Measurements from ENCODE around the gene CYP4B1.

DNA sequence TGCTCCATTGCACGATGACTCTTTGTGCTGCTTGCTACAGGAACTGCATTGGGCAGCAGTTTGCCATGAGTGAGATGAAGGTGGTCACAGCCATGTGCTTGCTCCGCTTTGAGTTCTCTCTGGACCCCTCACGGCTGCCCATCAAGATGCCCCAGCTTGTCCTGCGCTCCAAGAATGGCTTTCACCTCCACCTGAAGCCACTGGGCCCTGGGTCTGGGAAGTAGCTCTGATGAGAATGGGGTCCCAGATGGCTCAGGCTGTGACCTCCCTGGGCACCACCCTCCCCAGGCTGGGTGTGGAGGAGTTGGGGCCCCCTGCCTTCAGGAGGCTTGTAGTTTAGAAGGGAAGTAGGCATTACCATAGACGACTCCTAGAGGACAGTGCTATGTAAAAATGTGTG is 19.7 kb downstream of the CYP4B1 start:
- no peak for TF ChIP-seq EZH2 (IDR thresholded peaks at IDR 0.05)
- TF ChIP-seq POLR2AphosphoS5 (IDR thresholded peaks at IDR 0.05; ENCODE audit: borderline replicate concordance, low read depth, low read length) = no peak
- TF ChIP-seq FOXP2 (optimal IDR thresholded peaks at IDR 0.05; ENCODE audit: control extremely low read depth, extremely low read length, insufficient read depth) = no peak

All from SK-N-MC (cell line).